HepG2 (cell line): Measurements from ENCODE around the gene RAB17. TPM values are rescaled to one million over a fixed set of nuclear protein-coding genes. Genes with fewer than 3 reads are reported as not detected.

ENCODE experiments used
- CBX2 ChIP-seq, 2 experiments: fragments of 200-600 bp in 1 of 2; sonication (generic); formaldehyde crosslinking in 1 of 2; IDR thresholded peaks; 2 replicates each; pipeline versions ENCODE4 v1.7.0 to v1.8.1; 2018 to 2022; ENCODE audit warnings: low read depth in 2 of 2, low read length in 1 of 2, mild to moderate bottlenecking in 1 of 2, missing genetic modification reagents in 1 of 2
- CENPT ChIP-seq: sonication (generic); formaldehyde crosslinking; IDR thresholded peaks from 2 replicates; pipeline ENCODE4 v1.8.0; 2022; ENCODE audit warnings: low read depth, mild to moderate bottlenecking, moderate library complexity, missing genetic modification reagents
- DBP ChIP-seq: sonication (generic); formaldehyde crosslinking; IDR thresholded peaks from 2 replicates; pipeline ENCODE4 v1.4.0; 2020; ENCODE audit warnings: missing genetic modification reagents; ENCODE audit errors: not compliant biosample characterization
- FIP1L1 ChIP-seq: fragments of 200-400 bp; formaldehyde crosslinking; IDR thresholded peaks from 2 replicates; pipeline ENCODE4 v1.6.1; 2018; ENCODE audit warnings: low read depth, mild to moderate bottlenecking, low read length, moderate library complexity, borderline replicate concordance; ENCODE audit not compliant: insufficient read depth
- FOXP1 ChIP-seq, 2 experiments: fragments of 450-650 bp in 1 of 2; IDR thresholded peaks; 2 replicates each; pipeline ENCODE4 v1.6.1; 2017 to 2018; ENCODE audit warnings: antibody characterized with exemption in 1 of 2
- GPN1 ChIP-seq: sonication (generic); formaldehyde crosslinking; IDR thresholded peaks from 2 replicates; pipeline ENCODE4 v1.5.1; 2020; ENCODE audit warnings: missing genetic modification reagents, borderline replicate concordance
- GTF2F1 ChIP-seq: fragments of 150-350 bp; IDR thresholded peaks from 2 replicates; pipeline ENCODE4 v1.6.1; 2014; ENCODE audit warnings: low read length
- GTF3A ChIP-seq: sonication (generic); formaldehyde crosslinking; conservative IDR thresholded peaks from 2 replicates; pipeline ENCODE4 v1.4.0; 2020; ENCODE audit warnings: mild to moderate bottlenecking, missing genetic modification reagents
- HDAC2 ChIP-seq: sonication (generic); formaldehyde crosslinking; IDR thresholded peaks from 2 replicates; pipeline ENCODE4 v1.4.0; 2020; ENCODE audit warnings: missing genetic modification reagents
- HNF4G ChIP-seq, 2 experiments: sonication (generic) in 1 of 2; formaldehyde crosslinking in 1 of 2; IDR thresholded peaks; 2 replicates each; pipeline versions ENCODE4 v1.4.0 to v1.6.1; 2011 to 2020; ENCODE audit warnings: borderline replicate concordance in 2 of 2, low read depth in 2 of 2, mild to moderate bottlenecking in 2 of 2, low read length in 1 of 2, missing genetic modification reagents in 1 of 2, moderate library complexity in 1 of 2
- ISL2 ChIP-seq: sonication (generic); formaldehyde crosslinking; IDR thresholded peaks from 2 replicates; pipeline ENCODE4 v1.5.0; 2020; ENCODE audit warnings: missing genetic modification reagents
- MED8 ChIP-seq: sonication (generic); formaldehyde crosslinking; IDR thresholded peaks from 2 replicates; pipeline ENCODE4 v1.8.1; 2023; ENCODE audit warnings: mild to moderate bottlenecking, missing genetic modification reagents; ENCODE audit not compliant: insufficient replicate concordance
- MEIS2 ChIP-seq: sonication (generic); formaldehyde crosslinking; IDR thresholded peaks from 2 replicates; pipeline ENCODE4 v1.9.0; 2021; ENCODE audit warnings: mild to moderate bottlenecking, missing genetic modification reagents
- ONECUT2 ChIP-seq: sonication (generic); formaldehyde crosslinking; IDR thresholded peaks from 2 replicates; pipeline ENCODE4 v1.4.0; 2020; ENCODE audit warnings: missing genetic modification reagents
- REL ChIP-seq: sonication (generic); formaldehyde crosslinking; conservative IDR thresholded peaks from 2 replicates; pipeline ENCODE4 v1.8.0; 2022; ENCODE audit warnings: mild to moderate bottlenecking, missing genetic modification reagents, moderate library complexity
- SRSF1 ChIP-seq: fragments of 200-400 bp; formaldehyde crosslinking; optimal IDR thresholded peaks from 2 replicates; pipeline ENCODE3; 2017; ENCODE audit warnings: mild to moderate bottlenecking, low read depth, low read length, moderate library complexity
- SUZ12 ChIP-seq: fragments of 150-350 bp; IDR thresholded peaks from 2 replicates; pipeline ENCODE4 v1.6.1; 2014; ENCODE audit warnings: low read depth, low read length
- TSC22D2 ChIP-seq: sonication (generic); formaldehyde crosslinking; IDR thresholded peaks from 2 replicates; pipeline ENCODE4 v1.5.1; 2020; ENCODE audit warnings: missing genetic modification reagents, mild to moderate bottlenecking, borderline replicate concordance
- XRCC5 ChIP-seq: fragments of 200-400 bp; formaldehyde crosslinking; optimal IDR thresholded peaks from 2 replicates; pipeline ENCODE3; 2017; ENCODE audit warnings: mild to moderate bottlenecking, low read length
- ZBTB46 ChIP-seq: sonication (generic); formaldehyde crosslinking; IDR thresholded peaks from 2 replicates; pipeline ENCODE4 v1.4.0; 2020; ENCODE audit warnings: mild to moderate bottlenecking, missing genetic modification reagents, borderline replicate concordance
- ZMAT3 ChIP-seq: sonication (generic); formaldehyde crosslinking; conservative IDR thresholded peaks from 2 replicates; pipeline ENCODE4 v1.7.0; 2021; ENCODE audit warnings: missing genetic modification reagents
- ZNF34 ChIP-seq: sonication (generic); formaldehyde crosslinking; IDR thresholded peaks from 2 replicates; pipeline ENCODE4 v1.4.0; 2020; ENCODE audit warnings: mild to moderate bottlenecking, missing genetic modification reagents, borderline replicate concordance
- ZNF674 ChIP-seq: sonication (generic); formaldehyde crosslinking; IDR thresholded peaks from 2 replicates; pipeline ENCODE4 v1.5.0; 2020; ENCODE audit warnings: low read depth, mild to moderate bottlenecking, missing genetic modification reagents
- ZNF777 ChIP-seq: sonication (generic); formaldehyde crosslinking; IDR thresholded peaks from 2 replicates; pipeline ENCODE4 v1.4.0; 2020; ENCODE audit warnings: missing genetic modification reagents
- polyA plus RNA-seq, 8 experiments: library from polyadenylated mRNA; depleted of rRNA in 3 of 8; stranded (reverse) in 7 of 8; unstranded in 1 of 8; fragments of >200 nt; fragmentation: Illumina TruSeq in 4 of 8; extraction: Trizol in 4 of 8; gene quantifications; 2 replicates each; pipeline versions ENCODE4 v1.2.1 to v1.2.3, GENCODE V29; 2011 to 2016; ENCODE audit warnings: low read depth in 4 of 8, missing spikeins in 1 of 8, mixed read lengths in 1 of 8; ENCODE audit not compliant: insufficient read depth in 1 of 8
- total RNA-seq, 5 experiments: library from RNA; depleted of rRNA; stranded (reverse); fragments of >200 nt; fragmentation: Illumina TruSeq; extraction: Trizol; gene quantifications; 2 replicates each; pipeline ENCODE4 v1.2.3, GENCODE V29; 2016; ENCODE audit warnings: low read depth in 1 of 5
- TF ChIP-seq, protein P1 (sequence below): sonication (generic); formaldehyde crosslinking; IDR thresholded peaks from 2 replicates; pipeline ENCODE4 v1.8.0; 2022; ENCODE audit warnings: missing genetic modification reagents, low read depth, mild to moderate bottlenecking, borderline replicate concordance

RAB17 gene
- total and polyA plus RNA-seq, 2 of the 13 experiments (the other 11 are each of a cell fraction or from before 2014, with no cell fraction given) = 68.0 to 124 TPM

DNA sequence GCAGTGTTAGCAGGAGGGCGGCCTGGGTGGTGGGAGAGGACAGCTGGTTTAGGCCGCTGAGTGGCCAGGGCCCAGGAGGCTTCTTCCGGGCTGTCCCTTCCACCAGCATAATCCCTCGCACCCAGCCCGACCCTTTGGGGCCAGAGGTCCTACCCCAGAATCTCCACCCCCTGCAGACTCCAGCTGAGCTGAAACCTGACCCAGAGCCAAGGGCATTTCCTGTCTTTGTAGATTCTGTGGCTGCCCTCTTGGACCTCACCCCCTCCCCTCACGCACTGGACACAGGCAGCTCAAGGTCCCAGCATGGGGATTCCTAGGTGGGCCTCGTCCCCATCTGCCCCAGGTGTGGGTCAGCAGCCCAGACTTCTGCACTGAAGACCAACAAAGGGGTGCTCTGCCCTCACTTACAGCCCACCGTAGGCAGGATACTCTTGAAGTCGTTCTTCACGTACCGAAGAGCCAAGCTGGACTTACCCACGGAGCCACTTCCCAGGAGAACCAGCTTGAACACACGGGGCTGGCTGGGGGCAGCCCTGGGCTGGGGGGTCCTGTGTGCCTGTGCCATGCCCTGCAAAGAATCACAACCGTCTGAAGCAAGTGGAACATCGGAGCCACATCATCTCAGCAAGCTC, 4.8 kb downstream of the RAB17 start (continued):
- peak; percentile 98 for TF ChIP-seq HDAC2 (CRISPR knock-in tag)
- TF ChIP-seq, protein P1, sequence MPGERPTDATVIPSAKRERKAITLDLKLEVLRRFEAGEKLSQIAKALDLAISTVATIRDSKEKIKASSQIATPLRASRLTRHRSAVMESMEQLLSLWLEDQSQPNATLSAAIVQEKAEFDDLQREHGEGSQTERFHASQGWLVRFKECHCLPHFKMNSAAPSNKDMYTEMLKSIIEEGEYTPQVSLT (CRISPR knock-in tag) = no peak
- no peak for TF ChIP-seq ZNF674 (CRISPR knock-in tag)
- TF ChIP-seq ZMAT3 (CRISPR knock-in tag) = peak; percentile 91; the same call in 1 of the 2 replicates
- no peak for TF ChIP-seq DBP (CRISPR knock-in tag)
- TF ChIP-seq TSC22D2 (CRISPR knock-in tag) = peak; percentile 79; the same call in 1 of the 2 replicates
- TF ChIP-seq CENPT (CRISPR knock-in tag) = no peak
- no peak for TF ChIP-seq ZBTB46 (CRISPR knock-in tag)
- no peak for TF ChIP-seq SUZ12
- no peak for TF ChIP-seq GTF3A (CRISPR knock-in tag)
- no peak for TF ChIP-seq FOXP1 (IDR thresholded peaks at IDR 0.05)
- peak; percentile 72; the same call in 1 of the 2 replicates for TF ChIP-seq FOXP1 (CRISPR knock-in tag; IDR thresholded peaks at IDR 0.05)
- 0 out of 2 replicates have a peak, but pooled peaks have one; percentile 45 for TF ChIP-seq ONECUT2 (CRISPR knock-in tag)
- no peak for TF ChIP-seq ZNF777 (CRISPR knock-in tag)
- TF ChIP-seq REL = 0 out of 2 replicates have a peak, but pooled peaks have one; percentile 42
- TF ChIP-seq FIP1L1 = no peak
- peak; percentile 91; the same call in 1 of the 2 replicates for TF ChIP-seq MEIS2 (CRISPR knock-in tag)
- TF ChIP-seq ZNF34 = no peak
- no peak for TF ChIP-seq GTF2F1
- TF ChIP-seq GPN1 (CRISPR knock-in tag) = no peak
- TF ChIP-seq CBX2 (IDR thresholded peaks at IDR 0.05; ENCODE audit: low read depth, low read length) = no peak
- TF ChIP-seq CBX2 (CRISPR knock-in tag; IDR thresholded peaks at IDR 0.05; ENCODE audit: low read depth) = peak; percentile 63; the same call in 1 of the 2 replicates
- peak; percentile 82 for TF ChIP-seq XRCC5
- TF ChIP-seq ISL2 = peak; percentile 91
- TF ChIP-seq HNF4G (IDR thresholded peaks at IDR 0.05; ENCODE audit: borderline replicate concordance, low read depth, low read length) = peak; percentile 98
- peak; percentile 99 for TF ChIP-seq HNF4G (CRISPR knock-in tag; IDR thresholded peaks at IDR 0.05; ENCODE audit: borderline replicate concordance, low read depth)
- TF ChIP-seq MED8 = peak; percentile 90
- TF ChIP-seq SRSF1 = peak; percentile 29
